KMS-11 (cell line): ENCODE results near the gene EXOC7.
"Not testable (repeated sequence)": the region's sequence is repeated elsewhere in the genome, so short reads cannot be mapped to it uniquely, and the experiment has no call there.

Source experiments
- H2AFZ ChIP-seq: fragments of 200-600 bp; sonication (generic); 2 replicates; pipeline ENCODE4 v1.6.1; 2016; ENCODE audit warnings: antibody characterized with exemption, mixed run types, low read depth
- H3K27ac ChIP-seq: fragments of 200-600 bp; sonication (generic); 2 replicates; pipeline ENCODE4 v1.6.1; 2016; ENCODE audit warnings: mild to moderate bottlenecking, mixed run types
- H3K27me3 ChIP-seq: fragments of 200-600 bp; sonication (generic); 2 replicates; pipeline ENCODE4 v1.6.1; 2017; ENCODE audit warnings: mild to moderate bottlenecking, low read depth, mixed run types, moderate library complexity; ENCODE audit not compliant: insufficient read depth
- H3K36me3 ChIP-seq: fragments of 200-600 bp; sonication (generic); 2 replicates; pipeline ENCODE4 v1.6.1; 2017; ENCODE audit warnings: mild to moderate bottlenecking, mixed run types; ENCODE audit not compliant: insufficient read depth
- H3K4me1 ChIP-seq: fragments of 200-600 bp; sonication (generic); 2 replicates; pipeline ENCODE4 v1.6.1; 2016; ENCODE audit warnings: mild to moderate bottlenecking, low read depth, mixed run types; ENCODE audit not compliant: poor library complexity, severe bottlenecking
- H3K4me2 ChIP-seq: fragments of 200-600 bp; sonication (generic); 2 replicates; pipeline ENCODE4 v1.7.0; 2016; ENCODE audit warnings: mild to moderate bottlenecking, mixed run types
- H3K4me3 ChIP-seq: fragments of 200-600 bp; sonication (generic); IDR thresholded peaks from 2 replicates; pipeline ENCODE4 v1.6.1; 2017; ENCODE audit warnings: low read depth, low read length, mixed read lengths; ENCODE audit not compliant: insufficient read depth
- H3K79me2 ChIP-seq: fragments of 200-600 bp; sonication (generic); 2 replicates; pipeline ENCODE4 v1.6.1; 2016; ENCODE audit warnings: low read depth, mixed run types; ENCODE audit not compliant: insufficient read depth
- H3K9ac ChIP-seq: fragments of 200-600 bp; sonication (generic); 2 replicates; pipeline ENCODE4 v1.6.1; 2016; ENCODE audit warnings: mild to moderate bottlenecking, mixed run types
- H4K20me1 ChIP-seq: fragments of 200-600 bp; sonication (generic); 2 replicates; pipeline ENCODE4 v1.6.1; 2016; ENCODE audit warnings: mild to moderate bottlenecking, mixed run types; ENCODE audit not compliant: insufficient read depth
- TF ChIP-seq, protein P1 (sequence below): fragments of 200-600 bp; sonication (generic); conservative IDR thresholded peaks from 2 replicates; pipeline ENCODE4 v1.6.1; 2017; ENCODE audit warnings: low read depth, mild to moderate bottlenecking, antibody characterized with exemption, low read length, moderate library complexity, mixed read lengths

Gene EXOC7

DNA sequence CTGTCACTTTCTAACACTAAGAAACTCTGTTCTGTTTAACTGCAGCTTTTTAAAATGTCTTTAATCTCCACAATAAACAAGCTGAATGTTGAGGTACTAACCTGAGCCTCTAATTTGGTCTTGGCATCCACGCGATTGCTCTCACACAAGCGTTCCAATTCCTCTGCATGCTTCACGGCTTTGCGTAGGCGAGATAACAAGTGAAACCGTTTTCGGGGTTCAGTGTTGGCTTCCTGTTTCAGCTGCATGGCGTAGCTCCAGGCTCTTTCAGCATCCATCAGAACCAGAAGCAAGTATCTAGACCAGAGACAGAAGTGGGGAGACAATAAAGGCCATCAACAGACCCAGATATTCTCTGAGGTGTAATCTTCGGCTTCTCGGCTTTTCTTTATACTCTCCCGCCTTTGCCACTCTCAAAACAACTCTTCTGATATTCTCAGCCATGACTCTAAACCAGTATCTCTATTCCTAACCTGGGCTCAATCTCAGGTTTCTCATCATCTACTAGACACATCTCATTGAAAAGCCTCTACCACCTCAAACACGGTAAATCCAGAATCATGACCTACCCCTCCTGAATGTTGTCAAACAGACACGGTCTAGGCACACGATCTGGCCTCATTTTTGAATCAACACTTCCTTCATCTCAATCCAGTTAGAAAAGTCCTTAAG, 39.6 kb downstream of the EXOC7 start:
- no peak overlapping the region for H2AFZ ChIP-seq
- no peaks in the 10 kb centered on the region for H3K4me1 ChIP-seq
- H3K4me2 ChIP-seq, result no peak overlapping the region
- TF ChIP-seq, protein P1, sequence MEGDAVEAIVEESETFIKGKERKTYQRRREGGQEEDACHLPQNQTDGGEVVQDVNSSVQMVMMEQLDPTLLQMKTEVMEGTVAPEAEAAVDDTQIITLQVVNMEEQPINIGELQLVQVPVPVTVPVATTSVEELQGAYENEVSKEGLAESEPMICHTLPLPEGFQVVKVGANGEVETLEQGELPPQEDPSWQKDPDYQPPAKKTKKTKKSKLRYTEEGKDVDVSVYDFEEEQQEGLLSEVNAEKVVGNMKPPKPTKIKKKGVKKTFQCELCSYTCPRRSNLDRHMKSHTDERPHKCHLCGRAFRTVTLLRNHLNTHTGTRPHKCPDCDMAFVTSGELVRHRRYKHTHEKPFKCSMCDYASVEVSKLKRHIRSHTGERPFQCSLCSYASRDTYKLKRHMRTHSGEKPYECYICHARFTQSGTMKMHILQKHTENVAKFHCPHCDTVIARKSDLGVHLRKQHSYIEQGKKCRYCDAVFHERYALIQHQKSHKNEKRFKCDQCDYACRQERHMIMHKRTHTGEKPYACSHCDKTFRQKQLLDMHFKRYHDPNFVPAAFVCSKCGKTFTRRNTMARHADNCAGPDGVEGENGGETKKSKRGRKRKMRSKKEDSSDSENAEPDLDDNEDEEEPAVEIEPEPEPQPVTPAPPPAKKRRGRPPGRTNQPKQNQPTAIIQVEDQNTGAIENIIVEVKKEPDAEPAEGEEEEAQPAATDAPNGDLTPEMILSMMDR, result no peak
- no peaks in the 10 kb centered on the region for H3K27me3 ChIP-seq
- H3K4me3 ChIP-seq, result no peak overlapping the region
- no peak overlapping the region for H3K27ac ChIP-seq
- H3K36me3 ChIP-seq, result peaks cover 46% of the 10 kb centered on the region; the same call in 1 of the 2 replicates
- H3K79me2 ChIP-seq, result peaks cover 17% of the 10 kb centered on the region; the same call in 1 of the 2 replicates
- no peak overlapping the region for H3K9ac ChIP-seq
- H4K20me1 ChIP-seq, result no peaks in the 10 kb centered on the region

DNA sequence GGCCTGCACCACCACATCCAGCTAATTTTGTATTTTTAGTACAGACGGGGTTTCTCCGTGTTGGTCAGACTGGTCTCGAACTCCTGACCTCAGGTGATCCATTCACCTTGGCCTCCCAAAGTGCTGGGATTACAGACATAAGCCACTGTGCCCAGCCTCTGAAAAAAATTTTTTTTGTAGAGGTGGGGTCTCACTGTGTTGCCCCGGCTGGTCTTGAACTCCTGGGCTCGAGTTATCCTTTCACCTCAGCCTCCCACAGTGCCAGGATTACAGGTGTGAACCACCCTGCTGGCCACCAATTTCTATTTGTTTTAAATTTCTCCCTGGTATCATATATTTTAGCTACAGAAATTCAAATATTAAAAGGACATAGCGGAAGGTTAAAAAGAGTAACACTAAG, 45.3 kb downstream of the EXOC7 start:
- not testable (repeated sequence) for H2AFZ ChIP-seq, H3K9ac ChIP-seq, H3K27me3 ChIP-seq, H4K20me1 ChIP-seq, H3K4me1 ChIP-seq, H3K4me3 ChIP-seq, H3K27ac ChIP-seq, H3K4me2 ChIP-seq, H3K79me2 ChIP-seq
- peaks cover 31% of the 10 kb centered on the region; the same call in 1 of the 2 replicates for H3K36me3 ChIP-seq

DNA sequence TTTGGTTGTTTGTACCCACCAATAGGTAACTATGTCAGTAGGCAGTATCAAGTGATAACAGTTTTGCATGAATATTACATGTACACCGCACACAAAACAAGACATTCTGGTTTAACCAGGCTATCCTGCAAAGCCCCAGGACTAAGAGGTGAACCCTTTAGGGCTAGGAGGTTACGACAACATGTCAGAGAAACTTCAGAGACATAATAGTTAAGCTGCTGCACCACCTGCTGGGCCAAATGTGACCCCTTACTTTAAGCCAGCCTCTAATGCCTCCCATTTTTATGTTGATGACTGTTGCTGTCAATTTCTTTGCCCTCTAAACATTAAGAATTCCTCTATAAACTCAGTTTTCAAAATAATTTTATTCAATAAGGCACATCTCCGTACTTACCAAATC, 46.7 kb downstream of the EXOC7 start:
- TF ChIP-seq, protein P1, result no peak
- Histone ChIP-seq H3K27me3 (no peaks in the 10 kb centered on the region), H2AFZ (no peak overlapping the region), H3K9ac (no peak overlapping the region), H3K4me3 (no peak overlapping the region), H4K20me1 (no peaks in the 10 kb centered on the region), H3K36me3 (peaks cover 28% of the 10 kb centered on the region; the same call in 1 of the 2 replicates), H3K79me2 (no peaks in the 10 kb centered on the region), H3K27ac (no peak overlapping the region), H3K4me1 (no peaks in the 10 kb centered on the region), H3K4me2 (no peak overlapping the region)

DNA sequence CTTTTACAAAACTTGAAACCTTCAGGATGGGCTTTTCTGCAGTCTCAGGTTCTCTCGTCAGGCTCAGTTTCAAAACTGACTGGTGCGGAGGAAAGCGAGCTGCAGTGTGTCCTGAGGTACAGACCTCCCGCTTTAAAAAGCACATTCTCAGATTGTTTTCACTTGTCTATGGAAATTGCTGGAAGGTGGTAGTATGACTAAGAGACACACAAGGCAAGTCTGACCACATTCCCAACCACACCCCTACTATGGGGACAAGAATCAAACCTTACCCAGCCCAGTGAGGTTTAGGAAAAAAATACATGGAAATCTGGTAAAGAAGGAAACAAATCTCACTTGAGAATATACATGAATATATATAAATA, 49.5 kb downstream of the EXOC7 start:
- no peaks in the 10 kb centered on the region for H4K20me1 ChIP-seq
- H3K4me1 ChIP-seq, result no peaks in the 10 kb centered on the region
- H3K27me3 ChIP-seq, result no peaks in the 10 kb centered on the region
- H2AFZ ChIP-seq, result no peak overlapping the region
- no peak overlapping the region for H3K9ac ChIP-seq
- TF ChIP-seq, protein P1, result no peak
- no peaks in the 10 kb centered on the region for H3K79me2 ChIP-seq
- H3K36me3 ChIP-seq, result peaks cover 18% of the 10 kb centered on the region; the same call in 1 of the 2 replicates
- no peak overlapping the region for H3K27ac ChIP-seq
- no peak overlapping the region for H3K4me2 ChIP-seq
- no peak overlapping the region for H3K4me3 ChIP-seq
